GM23248 (cell line): ENCODE data around the gene DPM3.

Experiments used
- EZH2 ChIP-seq: fragments of 200-600 bp; sonication (generic); IDR thresholded peaks from 2 replicates; pipeline ENCODE4 v1.6.1; 2018; ENCODE audit warnings: antibody characterized with exemption, mild to moderate bottlenecking; ENCODE audit not compliant: insufficient read depth, poor library complexity, severe bottlenecking
- EZH2phosphoT487 ChIP-seq: fragments of 200-600 bp; sonication (generic); IDR thresholded peaks from 2 replicates; pipeline ENCODE4 v1.6.1; 2018; ENCODE audit warnings: antibody characterized with exemption, moderate library complexity, mild to moderate bottlenecking, low read depth; ENCODE audit not compliant: insufficient read depth

GRCh38 chr1:155107309-155108264 lies 32.7 kb downstream of the DPM3 start:
- TF ChIP-seq EZH2 = no peak
- TF ChIP-seq EZH2phosphoT487 = no peak
